SIG-M5 treated with dmso at 0.1 percent for 504 hours (cell line): Measurements from ENCODE around the gene MEPCE.
"Not testable (repeated sequence)": the region's sequence is repeated elsewhere in the genome, so short reads cannot be mapped to it uniquely, and the experiment has no call there.

Source experiments
- DNase-seq: peaks from one replicate; lab custom pipeline; 2025; ENCODE audit not compliant: unreplicated experiment; lab: John Stamatoyannopoulos, UW

MEPCE gene

DNA sequence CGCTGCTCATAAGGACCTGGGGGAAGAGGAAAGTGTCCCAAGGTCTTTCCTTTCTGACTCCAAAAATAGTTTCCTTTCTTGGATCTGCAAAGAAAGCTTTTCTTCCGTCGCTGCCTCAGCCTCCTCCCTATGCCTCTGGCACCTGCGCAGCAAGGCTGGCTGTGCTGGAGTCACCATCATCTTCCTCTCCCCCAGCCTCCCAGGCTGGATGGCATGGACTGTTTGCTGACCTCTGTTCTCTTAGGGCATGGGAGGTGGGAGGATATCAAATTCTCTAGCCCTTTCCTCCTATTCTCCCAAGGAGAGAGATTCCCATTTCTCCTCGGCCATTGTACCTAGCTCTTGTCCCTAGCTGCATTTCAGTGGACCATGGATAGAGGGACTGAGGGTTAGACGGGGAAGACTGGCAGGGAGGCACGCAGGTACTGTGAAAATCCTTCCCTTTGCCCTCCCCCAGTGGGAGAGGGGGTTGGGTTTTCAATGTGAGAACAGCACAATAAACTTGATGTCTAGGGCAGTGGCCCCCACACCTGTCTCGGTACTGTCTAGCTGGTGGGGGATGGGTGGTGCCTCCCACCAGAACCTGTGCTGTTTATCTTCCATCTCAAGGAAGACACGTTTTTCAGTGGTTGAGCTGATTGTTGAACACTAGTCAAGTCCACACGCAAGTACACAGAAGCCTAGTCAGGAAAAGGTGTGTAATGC, 4.1 kb downstream of the MEPCE start:
- DNase-seq = no peak

DNA sequence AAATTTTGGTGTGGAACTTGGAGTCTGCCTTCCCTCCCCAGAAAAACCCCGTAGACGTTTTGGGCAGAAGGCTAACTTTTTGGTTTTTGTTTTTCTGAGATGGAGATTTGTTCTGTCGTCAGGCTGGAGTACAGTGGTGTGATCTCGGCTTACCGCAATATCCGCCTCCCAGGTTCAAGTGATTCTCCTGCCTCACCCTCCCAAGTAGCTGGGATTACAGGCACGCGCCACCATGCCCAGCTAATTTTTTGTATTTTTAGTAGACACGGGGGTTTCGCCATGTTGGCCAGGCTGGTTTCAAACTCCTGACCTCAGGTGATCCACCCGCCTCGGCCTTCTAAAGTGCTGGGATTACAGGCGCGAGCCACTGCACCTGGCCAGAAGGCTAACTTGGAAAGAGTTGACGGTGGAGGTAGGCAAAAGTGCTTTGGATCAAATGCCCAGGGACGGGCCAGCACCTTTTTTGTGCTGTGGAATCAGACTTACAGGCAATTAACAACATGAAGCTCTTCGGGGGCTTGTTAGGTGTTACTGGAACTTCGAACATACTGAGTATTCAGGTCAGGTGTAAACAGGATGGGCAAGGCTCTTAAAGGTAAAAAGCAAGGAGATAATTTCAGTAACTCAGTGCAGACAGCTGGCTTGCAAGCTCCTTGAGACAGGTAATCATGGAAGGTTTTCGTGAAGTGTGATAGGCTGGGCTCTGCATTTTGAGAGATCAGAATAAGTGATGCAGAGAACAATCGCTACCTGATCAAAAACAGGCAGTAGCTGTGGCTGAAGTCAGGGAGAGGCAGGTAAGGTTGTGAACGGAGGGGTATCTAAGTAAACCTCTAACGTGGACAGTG, 4.9 kb downstream of the MEPCE start:
- DNase-seq = no peak

DNA sequence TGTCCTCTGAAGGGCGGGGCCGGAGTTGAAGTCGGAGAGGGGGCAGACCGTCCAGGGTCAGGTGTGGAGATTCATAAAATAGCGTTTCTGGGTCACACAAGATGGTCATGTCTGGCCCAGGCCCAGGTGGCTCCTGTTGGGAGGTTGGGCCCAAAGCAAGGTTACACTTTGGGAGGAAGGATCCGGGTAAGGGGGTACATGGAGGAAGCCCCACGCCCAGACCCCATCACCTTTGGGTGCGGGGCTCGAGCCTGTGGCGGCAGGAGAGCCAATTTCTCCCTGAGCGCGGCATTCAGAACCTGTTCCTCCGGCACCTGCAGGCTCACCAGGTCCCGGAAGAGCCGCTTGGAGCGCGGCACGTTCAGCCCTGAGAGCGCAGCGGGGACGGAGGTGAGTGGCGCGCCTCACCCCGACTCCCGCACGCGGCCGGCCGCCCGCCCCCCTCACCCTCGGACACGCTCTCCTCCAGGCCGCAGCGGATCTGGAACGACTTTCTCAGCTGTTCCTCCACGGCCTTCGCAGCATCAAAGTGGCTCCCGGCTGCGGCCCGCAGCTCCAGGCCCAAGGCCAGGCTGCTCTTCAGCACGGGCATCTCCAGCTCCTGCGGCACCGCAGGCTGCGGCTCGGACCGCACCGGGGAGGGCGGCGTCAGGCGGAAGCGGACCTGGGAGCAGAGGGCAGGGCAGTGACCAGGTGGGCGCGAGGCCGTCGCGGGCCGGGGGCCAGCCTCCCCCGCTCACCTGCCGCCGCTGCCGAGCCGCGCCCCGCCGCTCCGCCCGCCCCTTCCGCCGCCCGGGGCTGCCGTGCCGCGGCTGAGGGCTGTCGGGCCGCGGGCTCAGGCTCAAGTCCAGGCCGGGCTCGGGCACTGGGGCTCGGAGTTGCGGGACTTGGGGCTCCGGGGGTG, 6.0 kb downstream of the MEPCE start:
- peak; percentile 50 for DNase-seq

DNA sequence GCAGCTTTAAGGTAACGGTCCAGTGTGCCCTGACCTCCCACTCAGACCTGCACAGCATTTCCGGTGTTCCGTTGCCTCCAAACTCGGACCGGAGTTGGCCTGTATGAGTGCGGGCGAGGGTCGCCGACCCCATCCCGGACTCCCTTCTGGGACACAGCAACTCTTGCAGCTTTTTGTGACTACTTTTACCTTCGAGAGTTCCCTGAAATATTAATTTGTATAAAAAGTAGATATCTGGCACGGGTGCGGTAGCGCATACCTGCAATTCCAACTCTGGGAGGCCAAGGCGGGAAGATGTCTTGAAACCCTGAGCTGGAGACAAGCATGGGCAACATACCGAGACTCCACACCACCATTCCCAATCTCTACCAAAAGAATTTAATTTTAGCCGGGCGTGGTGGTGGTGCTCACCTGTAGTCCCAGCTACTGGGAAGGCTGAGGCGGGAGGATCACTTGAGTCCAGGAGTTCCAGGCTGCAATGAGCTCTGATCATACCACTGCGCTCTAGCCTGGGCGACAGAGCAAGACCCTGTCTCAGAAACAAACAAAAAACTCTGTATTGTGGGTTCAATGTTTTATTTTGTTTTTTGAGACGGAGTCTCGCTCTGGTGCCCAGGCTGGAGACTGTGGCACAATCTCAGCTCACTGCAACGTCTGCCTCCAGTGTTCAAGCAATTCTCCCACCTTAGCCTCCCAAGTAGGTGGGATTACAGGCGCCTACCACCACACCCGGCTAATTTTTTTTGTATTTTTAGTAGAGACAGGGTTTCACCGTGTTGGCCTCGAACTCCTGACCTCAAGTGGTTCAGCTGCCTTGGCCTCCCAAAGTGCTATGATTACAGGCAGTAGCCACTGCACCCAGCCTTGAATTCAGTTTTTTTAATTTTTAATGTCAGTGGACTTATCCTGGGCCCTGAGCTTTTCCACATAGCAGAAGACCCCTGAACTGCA, 7.8 kb downstream of the MEPCE start:
- no peak for DNase-seq

DNA sequence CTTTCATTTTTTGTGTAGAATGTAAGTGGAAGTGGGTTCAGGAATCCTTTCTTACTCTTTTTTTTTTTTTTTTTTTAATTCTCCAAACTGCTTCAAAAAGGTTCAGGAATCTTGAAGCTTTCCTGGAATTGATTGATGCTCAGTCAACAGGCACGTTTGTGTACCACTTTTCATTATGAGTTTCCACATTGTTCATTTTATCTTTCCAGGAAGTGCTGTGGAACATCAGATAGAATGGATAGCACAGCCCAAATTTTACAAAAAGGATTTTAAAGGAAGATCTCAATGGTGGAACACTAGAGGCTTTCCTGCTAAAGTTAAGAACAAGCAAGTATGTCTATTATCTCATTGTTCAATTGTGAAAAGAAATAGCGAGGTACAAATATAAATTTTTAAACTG, 8.5 kb downstream of the MEPCE start:
- DNase-seq = no peak

DNA sequence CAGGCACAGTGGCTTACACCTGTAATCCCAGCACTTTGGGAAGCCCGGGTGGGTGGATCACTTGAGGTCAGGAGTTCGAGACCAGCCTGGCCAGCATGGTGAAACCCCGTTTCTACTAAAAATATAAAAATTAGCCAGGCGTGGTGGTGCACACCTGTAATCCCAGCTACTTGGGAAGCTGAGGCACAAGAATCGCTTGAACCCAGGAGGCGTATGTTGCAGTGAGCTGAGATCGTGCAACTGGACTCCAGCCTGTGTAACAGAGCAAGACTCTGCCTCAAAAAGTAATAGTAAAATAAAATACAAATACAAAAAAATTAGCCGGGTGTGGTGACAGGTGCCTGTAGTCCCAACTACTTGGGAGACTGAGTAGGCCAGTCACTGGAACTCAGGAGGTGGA, 9.1 kb downstream of the MEPCE start:
- DNase-seq = not testable (repeated sequence)

DNA sequence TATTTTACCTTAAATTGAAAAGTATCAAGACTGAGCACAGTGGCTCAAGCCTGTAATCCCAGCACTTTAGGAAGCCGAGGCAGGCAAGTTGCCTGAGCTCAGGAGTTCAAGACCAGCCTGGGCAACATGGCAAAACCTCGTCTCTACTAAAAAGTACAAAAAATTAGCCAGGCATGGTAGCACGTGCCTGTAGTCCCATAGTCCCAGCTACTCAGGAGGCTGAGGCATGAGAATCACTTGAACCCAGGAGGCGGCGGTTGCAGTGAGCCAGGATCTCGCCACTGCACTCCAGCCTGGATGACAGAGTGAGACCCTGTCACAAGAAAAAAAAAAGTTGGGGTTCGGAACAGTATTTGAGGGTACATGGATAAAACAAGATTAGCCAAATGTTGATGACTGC, 9.6 kb downstream of the MEPCE start:
- DNase-seq = not testable (repeated sequence)

DNA sequence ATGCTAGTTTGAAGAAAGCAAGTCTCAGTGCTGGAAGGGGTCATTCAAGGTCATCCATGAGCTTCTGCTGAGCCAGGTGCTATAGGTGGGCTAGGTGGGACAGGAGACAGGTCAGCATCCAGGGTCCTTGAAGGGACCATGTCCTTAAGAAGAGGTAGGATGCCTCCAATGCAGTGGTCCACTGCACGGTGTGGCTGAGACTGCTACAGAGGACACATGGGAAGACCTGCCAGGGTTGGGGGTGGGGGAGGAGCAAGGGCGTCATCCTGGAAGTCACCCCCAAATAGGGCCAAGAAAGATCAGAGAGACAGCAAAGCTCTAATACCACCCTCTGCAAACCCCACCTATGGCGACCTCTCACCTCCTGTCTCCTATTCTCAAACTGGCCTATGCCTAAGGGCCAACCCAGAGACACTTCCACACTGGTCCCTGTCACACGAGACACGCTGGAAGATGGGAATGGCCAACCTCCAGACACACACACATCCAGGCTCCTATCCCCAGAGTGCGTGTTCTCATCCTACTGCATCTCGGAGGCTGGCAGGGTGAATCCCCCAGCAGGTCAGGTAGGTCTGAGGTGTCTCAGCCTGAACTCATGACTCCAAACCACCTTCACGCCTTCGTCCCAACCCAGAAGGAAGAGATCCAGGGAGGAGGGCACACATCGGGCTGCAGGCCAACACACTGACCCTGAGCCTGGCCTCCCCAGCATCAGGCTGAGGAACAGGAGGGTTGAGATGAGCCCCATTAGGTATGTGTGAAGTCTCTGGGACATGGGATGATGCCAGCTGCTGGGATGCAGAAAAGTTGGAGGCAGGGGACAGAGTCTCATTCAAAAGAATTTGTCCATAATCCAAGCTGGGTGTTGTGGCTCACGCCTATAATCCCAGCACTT, 12.3 kb downstream of the MEPCE start:
- no peak for DNase-seq

DNA sequence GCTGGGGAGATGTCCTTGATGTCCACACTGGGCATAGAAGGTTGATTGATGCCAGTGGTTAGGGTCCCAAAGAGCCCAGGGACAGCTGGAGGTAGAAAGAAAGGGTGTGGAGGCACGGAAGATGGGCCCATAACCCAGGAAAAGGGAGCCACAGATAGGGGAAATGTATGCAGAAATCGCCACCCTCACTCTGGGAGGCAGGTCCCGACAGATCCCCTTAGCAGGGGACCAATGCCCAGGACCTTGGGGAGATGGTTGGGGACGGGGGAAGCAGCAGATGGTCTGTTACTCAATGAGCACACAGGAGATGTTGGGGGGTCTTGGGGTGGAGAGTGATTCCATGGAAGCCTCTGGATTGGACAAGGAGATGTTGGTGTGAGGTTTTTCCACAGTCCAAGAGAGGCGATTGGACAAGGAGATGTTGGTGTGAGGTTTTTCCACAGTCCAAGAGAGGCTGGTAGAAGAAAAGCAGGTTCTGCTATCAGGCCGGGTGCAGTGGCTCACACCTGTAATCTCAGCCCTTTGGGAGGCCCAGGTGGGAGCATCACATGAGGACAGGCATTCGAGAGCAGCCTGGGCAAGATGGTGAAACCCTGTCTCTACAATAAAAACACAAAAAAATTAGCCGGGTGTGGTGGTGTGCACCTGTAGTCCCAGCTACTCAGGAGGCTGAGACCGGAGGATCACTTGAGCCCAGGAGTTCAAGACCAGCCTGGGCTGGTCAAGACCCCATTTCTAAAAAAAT, 13.6 kb downstream of the MEPCE start:
- no peak for DNase-seq

DNA sequence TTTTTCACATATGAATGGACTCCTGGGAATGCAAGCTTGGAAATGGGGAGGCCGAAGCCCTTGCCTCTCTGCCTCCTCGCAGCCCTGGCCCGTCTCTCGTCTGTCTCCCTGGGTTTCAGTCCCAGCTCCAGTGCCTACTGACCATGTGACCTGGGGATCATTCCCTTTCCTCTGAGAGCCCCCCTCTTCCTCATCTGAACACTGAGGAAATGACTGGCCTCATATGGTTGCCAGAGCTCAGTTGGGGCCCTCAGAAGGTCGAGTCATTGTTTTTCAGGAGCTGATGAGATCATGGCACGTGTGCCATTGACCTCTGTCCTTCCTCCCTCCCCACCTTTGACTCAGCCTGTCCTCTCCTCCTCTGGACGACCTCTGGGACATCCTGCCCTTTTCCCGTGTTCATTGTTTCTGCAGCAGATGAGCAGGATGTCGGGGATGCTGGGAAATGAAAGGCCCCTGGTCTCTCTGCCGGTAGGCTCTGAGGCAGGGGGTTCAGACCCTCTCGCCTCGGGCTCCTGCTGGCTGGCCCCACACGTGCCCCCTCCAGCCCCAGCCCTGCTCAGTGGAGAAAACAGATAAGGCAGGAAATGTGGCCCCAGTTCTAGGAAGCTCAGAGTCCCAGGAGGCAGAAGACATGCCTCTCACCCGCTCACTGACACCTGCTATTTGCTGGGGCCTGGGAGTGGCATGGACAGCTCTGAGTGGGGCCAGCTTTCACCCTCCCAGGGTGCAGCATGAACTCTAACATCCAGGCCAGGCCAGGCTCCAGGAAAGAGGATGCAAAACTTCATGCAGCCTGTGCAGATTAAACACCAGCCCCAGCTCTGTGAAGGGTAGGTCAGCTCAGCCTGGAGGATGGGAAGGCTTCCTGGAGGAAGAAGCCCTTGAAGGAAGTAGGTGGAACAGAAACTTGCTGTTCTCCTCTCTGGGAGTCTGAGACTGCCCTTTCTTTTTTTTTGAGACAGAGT, 15.0 kb downstream of the MEPCE start:
- DNase-seq = no peak

DNA sequence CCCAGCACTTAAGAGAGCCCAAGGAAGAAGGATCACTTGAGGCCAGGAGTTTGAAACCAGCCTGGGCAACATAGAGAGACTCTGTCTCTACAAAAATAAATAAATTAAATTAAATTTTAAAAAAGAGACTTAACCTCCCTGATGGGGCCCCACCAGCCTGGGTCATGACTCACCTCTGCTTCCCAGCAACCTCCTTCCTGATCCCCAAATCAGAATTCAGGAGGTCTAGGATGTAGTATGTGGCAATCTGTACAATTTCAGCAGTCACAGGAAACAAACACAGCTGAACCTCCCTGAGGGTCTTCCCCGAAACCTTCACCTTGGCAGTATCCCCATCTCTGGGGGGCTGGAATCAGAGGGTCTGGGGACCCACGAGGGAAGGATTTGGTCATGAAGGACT, 16.4 kb downstream of the MEPCE start:
- no peak for DNase-seq

DNA sequence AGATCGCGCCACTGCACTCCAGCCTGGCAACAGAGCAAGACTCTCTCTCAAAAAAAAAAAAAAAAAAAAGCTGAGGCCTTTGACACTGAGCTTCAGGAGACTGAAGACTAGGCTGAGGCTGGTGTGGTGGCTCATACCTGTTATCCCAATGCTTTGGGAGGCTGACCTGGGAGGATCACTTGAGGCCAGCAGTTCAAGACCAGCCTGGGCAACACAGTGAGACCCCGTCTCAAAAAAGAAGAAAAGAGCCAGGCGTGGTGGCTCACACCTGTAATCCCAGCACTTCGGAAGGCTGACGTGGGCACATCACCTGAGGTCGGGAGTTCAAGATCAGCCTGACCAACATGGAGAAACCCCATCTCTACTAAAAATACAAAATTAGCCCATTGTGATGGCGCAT, 17.7 kb downstream of the MEPCE start:
- DNase-seq = not testable (repeated sequence)

DNA sequence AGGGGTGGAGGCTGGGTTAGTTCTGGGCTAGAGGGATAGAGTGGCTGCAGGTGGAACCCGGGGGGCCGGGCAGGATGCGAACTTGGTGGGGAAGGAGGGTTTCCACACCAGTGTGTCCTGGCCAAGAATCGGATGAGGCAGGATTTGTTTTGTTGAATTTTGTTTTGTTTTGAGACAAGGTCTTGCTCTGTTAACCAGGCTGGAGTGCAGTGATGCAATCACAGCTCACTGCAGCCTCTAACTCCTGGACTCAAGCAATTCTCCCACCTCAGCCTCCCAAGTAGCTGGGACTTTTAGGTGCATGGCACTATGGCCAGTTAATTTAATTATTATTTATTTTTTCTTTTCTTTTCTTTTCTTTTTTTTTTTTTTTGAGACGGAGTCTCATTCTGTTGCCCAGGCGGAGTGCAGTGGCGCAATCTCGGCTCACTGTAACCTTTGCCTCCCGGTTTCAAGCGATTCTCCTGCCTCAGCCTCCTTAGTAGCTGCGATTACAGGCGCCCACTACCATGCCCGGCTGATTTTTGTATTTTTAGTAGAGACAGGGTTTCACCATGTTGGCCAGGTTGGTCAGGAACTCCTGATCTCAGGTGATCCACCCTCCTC, 19.7 kb downstream of the MEPCE start:
- no peak for DNase-seq

DNA sequence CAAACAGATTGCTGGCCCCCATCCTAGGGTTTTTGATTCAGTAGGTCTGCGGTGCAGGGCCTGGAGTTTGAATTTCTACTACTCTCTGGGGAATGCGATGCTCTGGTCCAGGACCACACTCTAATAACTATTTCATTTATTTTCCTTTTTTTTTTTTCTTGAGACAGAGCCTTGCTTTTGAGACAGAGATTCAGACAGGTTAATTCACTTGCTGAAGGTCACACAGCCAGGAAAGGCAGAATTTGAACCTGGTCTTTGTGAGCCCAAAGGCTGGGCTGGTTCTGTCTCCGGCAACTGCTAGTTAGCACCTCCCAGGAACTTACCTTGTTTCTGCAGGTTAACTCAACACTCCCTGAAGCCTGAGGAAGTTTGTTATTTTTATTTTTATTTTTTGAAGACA, 22.9 kb downstream of the MEPCE start:
- DNase-seq = no peak

DNA sequence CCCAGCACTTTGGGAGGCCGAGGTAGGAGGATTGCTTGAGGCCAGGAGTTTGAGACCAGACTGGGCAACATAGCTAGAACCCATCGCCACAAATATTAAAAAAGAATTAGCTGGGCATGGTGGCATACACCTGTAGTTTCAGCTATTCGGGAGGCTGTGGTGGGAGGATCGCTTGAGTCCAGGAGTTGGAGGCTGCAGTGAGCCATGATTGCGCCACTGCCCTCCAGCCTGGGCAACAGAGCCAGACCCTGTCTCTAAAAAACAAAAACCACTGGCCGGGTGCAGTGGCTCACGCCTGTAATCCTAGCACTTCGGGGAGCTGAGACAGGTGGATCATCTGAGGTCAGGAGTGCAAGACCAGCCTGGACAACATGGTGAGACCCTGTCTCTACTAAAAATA, 24.2 kb downstream of the MEPCE start:
- DNase-seq = not testable (repeated sequence)

DNA sequence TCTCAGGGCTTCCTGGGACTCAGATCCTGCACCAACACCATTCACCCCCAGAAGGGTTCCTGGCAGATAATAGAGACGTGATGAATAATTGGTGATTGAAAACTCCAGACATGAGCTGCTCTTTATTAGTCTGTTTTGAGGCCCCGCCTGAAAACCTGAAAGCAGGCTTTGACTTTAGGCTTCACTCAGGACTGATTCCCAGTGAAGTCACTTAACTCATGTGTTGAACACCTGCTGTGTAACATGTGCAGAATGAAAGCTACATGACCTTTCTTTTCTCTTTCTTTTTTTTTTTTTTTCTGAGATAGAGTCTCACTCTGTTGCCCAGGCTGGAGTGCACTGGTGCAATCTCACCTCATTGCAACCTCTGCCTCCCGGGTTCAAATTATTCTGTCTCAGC, 25.6 kb downstream of the MEPCE start:
- no peak for DNase-seq

DNA sequence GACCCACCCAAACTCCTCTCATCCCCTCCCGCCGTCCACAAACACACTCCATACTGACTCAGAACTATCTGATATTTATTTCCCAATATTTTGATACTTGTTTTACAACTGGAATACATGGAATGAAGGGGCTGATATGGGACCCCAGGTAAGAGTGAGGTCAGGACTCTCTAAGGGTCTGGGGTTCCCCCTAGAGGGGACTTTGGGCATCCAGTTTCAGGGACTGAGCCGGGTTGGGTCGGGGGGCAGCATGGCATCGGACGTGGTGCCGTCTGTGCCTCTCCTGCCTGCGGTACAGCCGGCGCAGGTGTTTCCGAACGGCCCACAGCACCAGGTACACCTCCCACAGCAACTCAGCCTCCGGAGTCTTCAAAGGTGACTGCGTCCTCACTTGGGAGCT, 26.9 kb downstream of the MEPCE start:
- no peak for DNase-seq
